GM23338 (cell line): ENCODE data around the gene BNC2. TPM values are rescaled to one million over a fixed set of nuclear protein-coding genes. Genes with fewer than 3 reads are reported as not detected.

ENCODE experiments used
- ATAC-seq: fragments of 200-7000 bp; cut with Tn5 transposase; 3 replicates; pipeline ENCODE4 v1.9.1; 2020
- DNase-seq: peaks from one replicate; pipeline ENCODE4 v3.0.0-alpha.2; 2015; ENCODE audit warnings: low spot score
- H2AFZ ChIP-seq: fragments of 200-600 bp; sonication (generic); 2 replicates; pipeline ENCODE4 v1.8.0; 2016; ENCODE audit warnings: antibody characterized with exemption, mild to moderate bottlenecking, moderate library complexity
- H3F3A ChIP-seq: fragments of 200-600 bp; sonication (generic); replicated peaks from 2 replicates; pipeline ENCODE4 v1.8.0; 2017; ENCODE audit warnings: antibody characterized with exemption, mixed run types, low read depth
- H3K27ac ChIP-seq: fragments of 200-600 bp; sonication (generic); 2 replicates; pipeline ENCODE4 v1.6.1; 2016; ENCODE audit warnings: low read depth
- H3K27me3 ChIP-seq: fragments of 200-600 bp; sonication (generic); 2 replicates; pipeline ENCODE4 v1.8.0; 2016; ENCODE audit warnings: mild to moderate bottlenecking, mixed run types, moderate library complexity; ENCODE audit not compliant: insufficient read depth
- H3K36me3 ChIP-seq: fragments of 200-600 bp; sonication (generic); 2 replicates; pipeline ENCODE4 v1.8.0; 2016; ENCODE audit warnings: mild to moderate bottlenecking; ENCODE audit not compliant: insufficient read depth
- H3K4me1 ChIP-seq: fragments of 200-600 bp; sonication (generic); 2 replicates; pipeline ENCODE4 v1.8.0; 2016; ENCODE audit warnings: mild to moderate bottlenecking, moderate library complexity; ENCODE audit not compliant: insufficient read depth
- H3K4me2 ChIP-seq: fragments of 200-600 bp; sonication (generic); 2 replicates; pipeline ENCODE4 v1.7.1; 2017; ENCODE audit warnings: mixed run types
- H3K4me3 ChIP-seq: fragments of 200-600 bp; sonication (generic); 2 replicates; pipeline ENCODE4 v1.6.1; 2016; ENCODE audit warnings: mixed run types
- H3K79me2 ChIP-seq: fragments of 200-600 bp; sonication (generic); replicated peaks from 2 replicates; pipeline ENCODE4 v1.8.0; 2017; ENCODE audit warnings: mild to moderate bottlenecking; ENCODE audit not compliant: insufficient read depth
- H3K9me2 ChIP-seq: fragments of 200-600 bp; sonication (generic); 2 replicates; pipeline ENCODE4 v1.8.0; 2017; ENCODE audit not compliant: insufficient read depth
- H4K20me1 ChIP-seq: fragments of 200-600 bp; sonication (generic); replicated peaks from 2 replicates; pipeline ENCODE4 v1.8.0; 2017; ENCODE audit warnings: mild to moderate bottlenecking; ENCODE audit not compliant: insufficient read depth
- H3K27ac Mint-ChIP-seq: 2 replicates; pipeline ENCODE4 v1.8.0; 2020; ENCODE audit warnings: inconsistent platforms, mild to moderate bottlenecking, moderate library complexity, mixed read lengths
- H3K27me3 Mint-ChIP-seq: 3 replicates; pipeline ENCODE4 v1.8.0; 2022; ENCODE audit warnings: low read depth, mild to moderate bottlenecking, moderate library complexity, mixed read lengths, inconsistent platforms; ENCODE audit not compliant: insufficient read depth, poor library complexity
- H3K36me3 Mint-ChIP-seq: 3 replicates; pipeline ENCODE4 v1.8.0; 2021; ENCODE audit warnings: low read depth, mild to moderate bottlenecking, inconsistent platforms, moderate library complexity, mixed read lengths
- H3K4me1 Mint-ChIP-seq: 3 replicates; pipeline ENCODE4 v1.8.0; 2020; ENCODE audit warnings: mild to moderate bottlenecking, inconsistent platforms, mixed read lengths
- H3K4me3 Mint-ChIP-seq: 3 replicates; pipeline ENCODE4 v1.8.0; 2021; ENCODE audit warnings: moderate library complexity, mild to moderate bottlenecking, inconsistent platforms, mixed read lengths
- H3K9me3 Mint-ChIP-seq: 3 replicates; pipeline ENCODE4 v1.8.0; 2020; ENCODE audit warnings: moderate library complexity, mild to moderate bottlenecking, inconsistent platforms, mixed read lengths
- CREB1 ChIP-seq: fragments of 250-450 bp; sonication (Bioruptor Pico); IDR thresholded peaks from 2 replicates; pipeline ENCODE4 v1.5.0; 2020; ENCODE audit warnings: low read depth, mild to moderate bottlenecking, moderate library complexity
- CTCF ChIP-seq, 2 experiments: fragments of 200-600 bp in 1 of 2; sonication (generic) in 1 of 2; conservative IDR thresholded peaks; 2 replicates each; pipeline versions ENCODE4 v1.5.1 to v1.6.1; 2016 to 2017; ENCODE audit warnings: antibody characterized with exemption in 2 of 2, low read depth in 2 of 2, mild to moderate bottlenecking in 2 of 2, moderate library complexity in 1 of 2
- ETS1 ChIP-seq: IDR thresholded peaks from 2 replicates; pipeline ENCODE4 v1.6.1; 2016; ENCODE audit warnings: antibody characterized with exemption
- EZH2 ChIP-seq: fragments of 200-600 bp; sonication (generic); IDR thresholded peaks from one replicate; pipeline ENCODE4 v1.8.0; 2017; ENCODE audit warnings: antibody characterized with exemption, mild to moderate bottlenecking, low read depth; ENCODE audit not compliant: unreplicated experiment
- EZH2phosphoT487 ChIP-seq: fragments of 200-600 bp; sonication (generic); IDR thresholded peaks from one replicate; pipeline ENCODE4 v1.8.1; 2018; ENCODE audit warnings: antibody characterized with exemption; ENCODE audit not compliant: unreplicated experiment
- JUNB ChIP-seq: IDR thresholded peaks from one replicate; pipeline ENCODE4 v1.6.1; 2016; ENCODE audit warnings: antibody characterized with exemption; ENCODE audit not compliant: unreplicated experiment
- NANOG ChIP-seq: IDR thresholded peaks from 2 replicates; pipeline ENCODE4 v1.6.1; 2016; ENCODE audit warnings: antibody characterized with exemption, borderline replicate concordance
- POLR2AphosphoS5 ChIP-seq: IDR thresholded peaks from 2 replicates; pipeline ENCODE4 v1.6.1; 2016; ENCODE audit warnings: antibody characterized with exemption, low read depth
- REST ChIP-seq: IDR thresholded peaks from one replicate; pipeline ENCODE4 v1.6.1; 2018; ENCODE audit warnings: antibody characterized with exemption; ENCODE audit not compliant: unreplicated experiment
- ZNF114 ChIP-seq: fragments of 250-450 bp; sonication (Bioruptor Pico); IDR thresholded peaks from 2 replicates; pipeline ENCODE4 v1.5.0; 2020; ENCODE audit warnings: mild to moderate bottlenecking, moderate library complexity
- ZNF331 ChIP-seq: fragments of 250-450 bp; sonication (Bioruptor Pico); IDR thresholded peaks from 2 replicates; pipeline ENCODE4 v1.5.0; 2020; ENCODE audit warnings: low read depth, mild to moderate bottlenecking, moderate library complexity
- ZNF462 ChIP-seq: fragments of 250-450 bp; sonication (Bioruptor Pico); IDR thresholded peaks from 2 replicates; pipeline ENCODE4 v1.5.0; 2020; ENCODE audit warnings: mild to moderate bottlenecking, moderate library complexity
- polyA plus RNA-seq: library from polyadenylated mRNA; unstranded; fragments of >200 nt; fragmentation: Nextera tagmentation; extraction: Ambion mirVana; gene quantifications from 2 replicates; pipeline ENCODE4 v1.2.1, GENCODE V29; 2016
- total RNA-seq: library from RNA; depleted of rRNA; stranded (reverse); fragments of >200 nt; shearing (Covaris generic); gene quantifications from 2 replicates; pipeline ENCODE4 v1.2.3, GENCODE V29; 2014

The BNC2 gene
- total and polyA plus RNA-seq, 2 experiments from 2014 or later = 12.7 to 13.2 TPM

GRCh38 chr9:16450578-16450977 lies 419.9 kb downstream of the BNC2 start:
- no peaks in the 10 kb centered on the region for H3K27me3 ChIP-seq
- ATAC-seq (peak; percentile 36; the same call in 2 of the 3 replicates), DNase-seq (no peak)
- Mint-ChIP-seq H3K9me3 (no peaks in the 10 kb centered on the region), H3K36me3 (no peaks in the 10 kb centered on the region), H3K27me3 (no peaks in the 10 kb centered on the region), H3K4me3 (no peak overlapping the region), H3K27ac (no peak overlapping the region), H3K4me1 (peaks cover 28% of the 10 kb centered on the region)
- no peak overlapping the region for H3K4me2 ChIP-seq
- no peaks in the 10 kb centered on the region for H3K36me3 ChIP-seq
- TF ChIP-seq NANOG (no peak), JUNB (no peak), EZH2phosphoT487 (no peak), REST (no peak), POLR2AphosphoS5 (no peak), ETS1 (no peak), EZH2 (no peak), CREB1 (CRISPR knock-in tag) (no peak), CTCF (conservative IDR thresholded peaks at IDR 0.05; ENCODE audit: low read depth in 2 of 2) (no peak), ZNF114 (CRISPR knock-in tag) (no peak), ZNF462 (CRISPR knock-in tag) (no peak), ZNF331 (CRISPR knock-in tag) (no peak)
- H3K27ac ChIP-seq = no peak overlapping the region
- no peaks in the 10 kb centered on the region; the same call in 1 of the 2 replicates for H3K79me2 ChIP-seq
- no peak overlapping the region for H2AFZ ChIP-seq
- H4K20me1 ChIP-seq = no peaks in the 10 kb centered on the region
- peaks cover 25% of the 10 kb centered on the region for H3K4me1 ChIP-seq
- H3K4me3 ChIP-seq = no peak overlapping the region
- no peaks in the 10 kb centered on the region for H3F3A ChIP-seq
- H3K9me2 ChIP-seq = no peaks in the 10 kb centered on the region
